Measurements from ENCODE around the gene MARK4.
"Not testable (repeated sequence)": the region's sequence is repeated elsewhere in the genome, so short reads cannot be mapped to it uniquely, and the experiment has no call there.

MARK4 gene

DNA sequence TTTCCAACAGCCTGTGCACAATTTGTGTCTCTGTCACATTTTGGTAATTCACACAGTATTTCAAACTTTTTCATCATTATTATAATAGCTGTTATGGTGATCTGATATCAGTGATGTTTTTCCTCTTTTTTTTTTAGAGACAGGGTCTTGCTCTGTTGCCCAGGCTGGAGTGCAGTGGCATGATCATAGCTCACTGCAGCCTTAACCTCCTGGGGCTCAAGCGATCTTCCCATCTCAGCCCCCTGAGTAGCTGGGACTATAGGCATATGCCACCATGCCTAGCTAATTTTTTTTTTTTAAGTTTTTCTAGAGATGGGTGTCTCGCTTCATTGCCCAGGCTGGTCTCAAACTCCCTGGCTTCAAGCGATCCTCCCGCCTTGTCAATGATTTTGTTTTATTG lies 5.8 kb downstream of the MARK4 start:
- TF ChIP-seq, protein P1, sequence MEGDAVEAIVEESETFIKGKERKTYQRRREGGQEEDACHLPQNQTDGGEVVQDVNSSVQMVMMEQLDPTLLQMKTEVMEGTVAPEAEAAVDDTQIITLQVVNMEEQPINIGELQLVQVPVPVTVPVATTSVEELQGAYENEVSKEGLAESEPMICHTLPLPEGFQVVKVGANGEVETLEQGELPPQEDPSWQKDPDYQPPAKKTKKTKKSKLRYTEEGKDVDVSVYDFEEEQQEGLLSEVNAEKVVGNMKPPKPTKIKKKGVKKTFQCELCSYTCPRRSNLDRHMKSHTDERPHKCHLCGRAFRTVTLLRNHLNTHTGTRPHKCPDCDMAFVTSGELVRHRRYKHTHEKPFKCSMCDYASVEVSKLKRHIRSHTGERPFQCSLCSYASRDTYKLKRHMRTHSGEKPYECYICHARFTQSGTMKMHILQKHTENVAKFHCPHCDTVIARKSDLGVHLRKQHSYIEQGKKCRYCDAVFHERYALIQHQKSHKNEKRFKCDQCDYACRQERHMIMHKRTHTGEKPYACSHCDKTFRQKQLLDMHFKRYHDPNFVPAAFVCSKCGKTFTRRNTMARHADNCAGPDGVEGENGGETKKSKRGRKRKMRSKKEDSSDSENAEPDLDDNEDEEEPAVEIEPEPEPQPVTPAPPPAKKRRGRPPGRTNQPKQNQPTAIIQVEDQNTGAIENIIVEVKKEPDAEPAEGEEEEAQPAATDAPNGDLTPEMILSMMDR (IDR thresholded peaks at IDR 0.05; ENCODE audit: insufficient read depth, low read depth, low read length, missing control alignments) = no peak
- DNase-seq (ENCODE audit: low read depth) = no peak
- no peak overlapping the region for H3K4me3 ChIP-seq (ENCODE audit: low read length)

DNA sequence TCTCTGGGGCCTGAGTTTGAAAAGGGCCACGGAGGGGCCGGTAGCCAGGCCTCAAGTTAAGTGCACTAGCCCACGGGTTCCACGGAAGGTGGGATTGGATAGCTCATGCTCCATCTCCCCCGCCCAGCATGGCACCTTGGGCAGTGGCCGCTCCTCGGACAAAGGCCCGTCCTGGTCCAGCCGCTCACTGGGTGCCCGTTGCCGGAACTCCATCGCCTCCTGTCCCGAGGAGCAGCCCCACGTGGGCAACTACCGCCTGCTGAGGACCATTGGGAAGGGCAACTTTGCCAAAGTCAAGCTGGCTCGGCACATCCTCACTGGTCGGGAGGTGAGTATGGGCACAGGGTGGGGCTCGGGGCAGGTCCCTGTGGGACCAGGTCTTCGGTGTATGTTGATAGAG lies 7.8 kb downstream of the MARK4 start:
- TF ChIP-seq, protein P1 (IDR thresholded peaks at IDR 0.05; ENCODE audit: insufficient read depth, low read depth, low read length, missing control alignments) = no peak
- H3K4me3 ChIP-seq (ENCODE audit: low read length) = no peak overlapping the region
- DNase-seq (ENCODE audit: low read depth) = no peak

DNA sequence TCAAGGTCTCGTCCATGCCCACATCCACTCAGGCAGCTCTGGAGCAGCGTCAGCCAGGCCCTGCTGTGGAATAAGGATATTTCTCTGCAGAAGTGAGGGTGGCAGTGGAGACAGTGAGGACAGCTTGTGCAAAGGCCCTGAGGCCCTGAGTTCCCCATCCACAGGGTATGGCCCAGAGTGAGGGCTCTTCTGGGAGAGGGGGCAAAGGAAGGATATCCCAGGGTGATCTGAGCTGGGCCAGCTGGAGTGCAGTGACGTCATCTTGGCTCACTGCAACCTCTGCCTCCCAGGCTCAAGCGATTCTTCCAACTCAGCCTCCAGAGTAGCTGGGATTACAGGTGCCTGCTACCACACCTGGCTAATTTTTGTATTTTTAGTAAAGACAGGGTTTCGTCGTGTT lies 11.5 kb downstream of the MARK4 start:
- no peak for DNase-seq (ENCODE audit: low read depth)
- no peak overlapping the region for H3K4me3 ChIP-seq (ENCODE audit: low read length)
- TF ChIP-seq, protein P1 (IDR thresholded peaks at IDR 0.05; ENCODE audit: insufficient read depth, low read depth, low read length, missing control alignments) = no peak

DNA sequence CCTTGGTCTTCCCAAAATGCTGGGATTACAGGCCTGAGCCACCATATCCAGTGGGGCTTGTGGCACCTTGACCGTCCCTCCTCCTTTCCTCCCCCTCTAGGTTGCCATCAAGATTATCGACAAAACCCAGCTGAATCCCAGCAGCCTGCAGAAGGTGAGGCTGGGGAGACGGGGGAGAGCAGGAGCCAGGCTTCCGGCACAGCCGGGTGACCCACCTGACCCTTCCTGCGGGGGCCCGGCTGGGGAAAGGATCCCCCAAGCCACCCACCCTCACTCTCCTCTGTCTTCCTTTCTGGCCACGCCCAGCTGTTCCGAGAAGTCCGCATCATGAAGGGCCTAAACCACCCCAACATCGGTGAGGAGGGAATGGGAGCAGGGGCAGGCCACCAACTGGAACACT lies 11.9 kb downstream of the MARK4 start:
- no peak overlapping the region for H3K4me3 ChIP-seq (ENCODE audit: low read length)
- DNase-seq (ENCODE audit: low read depth) = no peak
- TF ChIP-seq, protein P1 (IDR thresholded peaks at IDR 0.05; ENCODE audit: insufficient read depth, low read depth, low read length, missing control alignments) = no peak

DNA sequence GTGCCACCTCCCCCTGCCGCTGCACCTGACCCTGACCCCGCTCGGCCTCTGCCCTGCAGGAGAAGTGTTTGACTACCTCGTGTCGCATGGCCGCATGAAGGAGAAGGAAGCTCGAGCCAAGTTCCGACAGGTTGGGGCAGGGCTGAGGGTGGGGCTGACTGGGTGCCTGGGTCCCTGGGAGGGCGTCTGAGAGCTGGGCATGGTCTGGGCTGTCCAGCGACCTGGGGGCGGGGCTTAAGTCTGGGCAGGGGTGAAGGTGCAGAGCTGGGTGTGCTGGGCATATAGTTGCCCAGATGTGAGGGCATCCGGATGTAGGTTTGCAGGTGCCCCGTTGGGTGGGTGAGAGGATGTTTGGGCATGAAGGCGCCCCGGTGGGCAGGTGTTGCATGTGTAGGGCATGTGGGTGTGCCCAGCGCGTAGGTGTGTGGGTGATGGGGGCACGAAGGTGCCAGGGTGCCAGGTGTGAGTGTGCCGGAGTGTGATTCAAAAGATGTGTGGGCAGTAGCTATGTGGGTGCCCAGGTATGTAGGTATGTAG lies 13.8 kb downstream of the MARK4 start:
- no peak for DNase-seq (ENCODE audit: low read depth)
- no peak overlapping the region for H3K4me3 ChIP-seq (ENCODE audit: low read length)
- TF ChIP-seq, protein P1 (IDR thresholded peaks at IDR 0.05; ENCODE audit: insufficient read depth, low read depth, low read length, missing control alignments) = no peak

DNA sequence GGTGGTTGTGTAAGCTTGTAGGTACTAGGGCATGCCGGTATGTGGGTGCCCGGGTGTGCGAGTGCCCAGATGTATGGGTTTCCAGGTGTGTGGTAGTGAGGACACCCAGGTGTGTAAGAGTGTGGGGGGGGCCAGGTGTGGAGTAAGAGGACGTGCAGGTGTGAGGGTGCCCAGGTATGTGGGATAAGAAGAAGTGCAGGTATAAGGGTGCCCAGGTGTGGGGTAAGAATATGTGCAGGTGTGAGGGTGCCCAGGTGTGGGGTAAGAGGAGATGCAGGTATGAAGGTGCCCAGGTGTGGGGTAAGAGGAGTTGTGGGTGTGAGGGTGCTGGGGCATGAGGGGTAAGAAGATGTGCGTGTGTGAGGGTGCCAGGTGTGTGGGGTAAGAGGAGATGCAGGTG lies 14.3 kb downstream of the MARK4 start:
- no peak overlapping the region for H3K4me3 ChIP-seq (ENCODE audit: low read length)
- TF ChIP-seq, protein P1 (IDR thresholded peaks at IDR 0.05; ENCODE audit: insufficient read depth, low read depth, low read length, missing control alignments) = no peak
- no peak for DNase-seq (ENCODE audit: low read depth)

DNA sequence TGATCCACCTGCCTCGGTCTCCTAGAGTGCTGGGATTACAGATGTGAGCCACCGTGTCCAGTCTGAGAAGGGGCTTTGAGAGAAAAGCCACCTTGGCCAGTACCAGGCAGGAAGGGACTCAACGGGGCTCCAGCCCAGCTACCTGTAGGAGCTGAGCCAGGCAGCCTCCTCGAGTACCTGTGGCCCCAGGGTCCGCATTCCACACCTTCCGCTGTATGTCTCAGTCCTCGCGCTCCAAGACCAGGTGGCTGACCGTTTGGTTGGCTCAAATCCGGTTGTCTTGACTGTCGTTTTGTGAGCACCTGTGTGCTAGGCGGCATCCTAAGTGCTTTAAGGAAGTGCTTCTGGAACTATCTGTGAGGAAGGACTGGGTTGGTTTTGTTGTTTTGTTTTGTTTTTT lies 16.2 kb downstream of the MARK4 start:
- TF ChIP-seq, protein P1 (IDR thresholded peaks at IDR 0.05; ENCODE audit: insufficient read depth, low read depth, low read length, missing control alignments) = no peak
- no peak for DNase-seq (ENCODE audit: low read depth)

DNA sequence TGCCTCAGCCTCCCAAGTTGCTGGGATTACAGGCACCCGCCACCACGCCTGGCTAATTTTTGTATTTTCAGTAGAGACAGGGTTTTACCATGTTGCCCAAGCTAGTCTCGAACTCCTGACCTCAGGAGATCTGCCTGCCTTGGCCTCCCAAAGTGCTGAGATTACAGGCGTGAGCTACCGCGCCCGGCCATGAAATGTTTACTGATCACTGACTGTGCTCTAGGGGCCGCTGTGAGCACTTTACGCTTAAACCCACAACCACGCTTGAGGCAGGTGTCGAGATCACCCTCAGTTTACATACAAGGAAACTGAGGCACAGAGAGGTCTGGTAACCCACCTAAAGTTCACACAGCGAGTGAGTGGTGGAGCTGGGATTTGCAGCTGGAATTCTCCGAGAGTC lies 18.9 kb downstream of the MARK4 start:
- DNase-seq (ENCODE audit: low read depth); H3K4me3 ChIP-seq (ENCODE audit: low read length): not testable (repeated sequence)

More for the DNA sequence above, 16.2 kb downstream of the MARK4 start:
- no peak overlapping the region for H3K4me3 ChIP-seq (ENCODE audit: low read length)
